GM12878 (cell line): ENCODE results near the gene ZNF684.

Experiments used
- CTCF ChIP-seq, 3 experiments: IDR thresholded peaks in 2 of 3; conservative IDR thresholded peaks in 1 of 3; 2 replicates each; pipeline ENCODE4 v1.5.1; 2011; ENCODE audit warnings: low read depth in 3 of 3, low read length in 3 of 3, mild to moderate bottlenecking in 3 of 3, control low read depth in 2 of 3, moderate library complexity in 2 of 3, inconsistent platforms in 1 of 3, mixed read lengths in 1 of 3; ENCODE audit not compliant: control insufficient read depth in 2 of 3, insufficient read depth in 1 of 3; ENCODE audit errors: extremely low read depth in 1 of 3
- HDAC2 ChIP-seq: fragments of 200-600 bp; sonication (generic); IDR thresholded peaks from 2 replicates; pipeline ENCODE4 v1.6.1; 2017

GRCh38 chr1:40594187-40594531 is 62.7 kb downstream of the ZNF684 start:
- no peak for TF ChIP-seq CTCF (IDR thresholded peaks at IDR 0.05 in 2 of 3, conservative IDR thresholded peaks at IDR 0.05 in 1 of 3; ENCODE audit: control insufficient read depth in 2 of 3, extremely low read depth in 1 of 3, insufficient read depth in 1 of 3, low read depth in 3 of 3, low read length in 3 of 3)
- no peak for TF ChIP-seq HDAC2
